Stimulated activated CD8-positive, alpha-beta memory T cell treated with anti-CD3 and anti-CD28 coated beads, Interleukin-4, amount 100 ng/mL, for 24 hours (primary cell): ENCODE results near the gene MOB2.

Experiments used
- DNase-seq: peaks from one replicate; pipeline ENCODE4 v3.0.0-alpha.2; 2020; ENCODE audit warnings: low read depth

MOB2 gene

GRCh38 chr11:1504138-1504537, 17.6 kb upstream of the MOB2 start:
- DNase-seq: no peak

DNA sequence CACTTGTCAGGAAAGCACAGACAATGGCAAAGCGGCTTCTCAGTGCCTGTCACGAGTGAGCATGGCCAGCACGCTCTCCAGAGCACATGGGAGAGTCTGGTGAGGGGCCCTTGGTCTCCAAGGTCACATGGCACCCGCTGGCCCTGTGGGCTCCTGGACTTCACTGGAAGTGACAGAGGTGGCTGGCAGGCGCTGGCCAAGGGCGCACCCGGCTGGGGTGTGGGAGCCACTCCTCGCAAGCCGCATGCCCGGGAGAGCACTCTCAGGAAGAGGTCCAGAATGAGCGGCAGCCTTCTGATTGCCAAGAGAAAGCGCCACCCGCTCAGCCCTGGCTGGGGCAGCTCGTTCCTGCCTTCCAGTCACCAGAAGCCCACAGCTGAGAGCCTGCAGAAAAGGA, 17.1 kb upstream of the MOB2 start:
- no peak for DNase-seq

DNA sequence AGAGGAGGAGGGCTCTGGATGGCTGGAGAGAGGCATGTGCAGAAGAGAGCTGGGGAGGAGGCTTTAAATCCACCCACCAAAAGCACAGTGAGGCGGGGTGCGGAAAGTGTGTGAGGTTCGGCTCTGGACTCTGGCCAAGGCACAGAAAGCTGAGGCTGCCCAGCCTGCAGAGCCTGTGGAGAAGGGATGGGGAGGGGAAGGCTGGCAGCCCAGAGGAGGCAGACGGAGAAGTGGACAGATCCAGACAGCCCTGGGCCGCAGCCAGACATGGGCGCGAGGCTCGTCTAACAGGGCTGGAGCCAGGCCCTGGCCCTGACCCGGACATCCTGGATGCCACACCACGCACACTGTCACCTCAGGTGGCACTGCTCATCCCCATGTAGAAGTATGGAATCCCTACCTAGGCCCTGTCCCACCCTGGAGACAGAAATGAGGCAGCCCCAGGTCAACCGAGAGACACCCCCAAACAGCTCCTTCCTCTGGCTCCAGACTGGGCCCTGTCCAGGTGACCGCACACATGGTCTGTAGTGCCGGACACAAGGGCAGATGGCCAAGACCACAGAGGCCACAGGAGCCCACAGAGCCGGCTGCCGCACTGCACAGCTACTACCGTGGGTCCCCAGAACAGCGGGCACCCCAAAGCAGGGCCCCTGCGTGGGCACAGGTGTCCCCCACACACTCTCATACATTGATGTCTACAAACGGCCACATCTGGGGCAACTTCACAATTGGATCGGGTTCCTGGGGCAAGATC, 16.6 kb upstream of the MOB2 start:
- no peak for DNase-seq

GRCh38 chr11:1502168-1502953, 15.8 kb upstream of the MOB2 start:
- no peak for DNase-seq

GRCh38 chr11:1501421-1502167, 15.0 kb upstream of the MOB2 start:
- no peak for DNase-seq

- no peak for DNase-seq
These were observed 14.2 kb upstream of the MOB2 start for GRCh38 chr11:1500466-1501420.

DNA sequence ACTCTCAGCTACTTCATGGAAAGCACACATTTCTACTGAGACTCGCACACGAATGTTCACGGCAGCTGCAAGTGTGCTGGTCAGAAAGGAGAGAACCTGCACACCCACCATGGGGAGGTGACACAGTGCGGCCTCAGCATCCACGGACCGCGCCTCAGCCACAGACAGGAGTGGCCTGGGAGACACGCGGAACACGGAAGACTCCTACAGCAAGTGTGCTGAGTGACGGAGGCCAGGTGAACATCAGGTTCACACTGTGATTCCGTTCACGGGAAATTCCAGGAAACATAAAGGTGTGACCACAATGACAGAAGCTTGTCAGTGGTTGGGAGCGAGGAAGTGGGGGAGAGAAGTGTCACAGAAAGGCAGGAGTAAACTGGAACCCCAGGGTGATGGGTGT, 13.3 kb upstream of the MOB2 start:
- no peak for DNase-seq

DNA sequence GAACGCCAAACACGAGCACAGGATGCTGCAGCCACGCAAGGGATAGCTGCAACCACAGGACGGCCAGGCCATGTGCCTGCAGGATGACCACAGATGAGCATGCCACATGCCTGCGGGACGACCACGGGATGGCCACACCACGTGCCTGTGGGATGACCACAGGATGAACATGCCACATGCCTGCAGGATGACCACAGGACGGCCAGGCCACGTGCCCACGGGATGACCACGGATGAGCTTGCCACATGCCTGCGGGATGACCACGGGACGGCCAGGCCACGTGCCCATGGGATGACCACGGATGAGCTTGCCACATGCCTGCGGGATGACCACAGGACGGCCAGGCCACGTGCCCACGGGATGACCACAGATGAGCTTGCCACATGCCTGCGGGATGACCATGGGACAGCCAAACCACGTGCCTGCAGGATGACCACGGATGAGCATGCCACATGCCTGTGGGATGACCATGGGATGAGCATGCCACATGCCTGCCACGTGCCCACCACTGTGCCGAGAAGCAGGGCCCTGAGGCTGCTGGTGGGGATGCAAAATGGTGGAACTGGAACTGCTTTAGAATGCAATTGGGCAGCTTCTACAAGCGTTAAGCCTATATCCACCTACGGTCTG, 12.8 kb upstream of the MOB2 start:
- DNase-seq: no peak

DNA sequence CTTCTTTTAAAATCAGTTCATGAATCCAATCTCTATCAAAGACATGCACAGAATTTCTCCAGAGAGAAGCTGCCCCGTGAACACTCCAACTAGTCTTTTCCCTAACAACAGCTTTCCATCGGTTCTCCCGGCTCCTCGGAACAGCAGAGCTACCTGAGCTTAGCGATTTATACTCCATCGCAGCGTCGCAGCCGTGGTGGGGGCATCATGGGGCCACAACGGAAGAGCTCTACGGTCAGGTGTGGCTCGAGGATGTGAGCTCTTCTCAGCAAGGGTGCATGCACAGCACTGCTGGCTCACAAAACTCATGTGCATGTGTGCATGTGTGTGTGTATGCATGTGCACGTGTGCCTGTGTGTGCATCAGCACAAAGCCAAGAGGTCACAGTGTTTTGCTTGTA, 11.7 kb upstream of the MOB2 start:
- DNase-seq: no peak

DNA sequence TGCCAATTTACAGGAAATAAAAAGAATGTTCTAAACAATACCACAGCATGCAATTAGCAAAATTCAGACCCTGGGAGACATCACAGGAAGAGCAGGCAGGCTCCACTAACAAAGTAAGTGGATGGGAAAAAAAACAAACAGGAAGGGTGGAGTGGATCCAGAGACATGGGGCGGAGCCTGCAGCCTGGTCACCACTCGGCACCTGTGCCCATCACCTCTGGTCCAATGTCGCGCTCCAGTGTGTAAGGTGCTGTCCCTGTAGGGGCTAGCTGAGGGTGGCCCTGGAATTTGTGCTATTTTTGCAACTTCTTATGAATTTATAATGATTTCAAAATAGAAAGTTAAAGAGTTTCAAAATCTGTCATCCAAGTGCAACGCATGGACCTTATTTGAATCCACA, 11.0 kb upstream of the MOB2 start:
- no peak for DNase-seq

GRCh38 chr11:1496761-1497095, 10.1 kb upstream of the MOB2 start:
- DNase-seq: no peak

DNA sequence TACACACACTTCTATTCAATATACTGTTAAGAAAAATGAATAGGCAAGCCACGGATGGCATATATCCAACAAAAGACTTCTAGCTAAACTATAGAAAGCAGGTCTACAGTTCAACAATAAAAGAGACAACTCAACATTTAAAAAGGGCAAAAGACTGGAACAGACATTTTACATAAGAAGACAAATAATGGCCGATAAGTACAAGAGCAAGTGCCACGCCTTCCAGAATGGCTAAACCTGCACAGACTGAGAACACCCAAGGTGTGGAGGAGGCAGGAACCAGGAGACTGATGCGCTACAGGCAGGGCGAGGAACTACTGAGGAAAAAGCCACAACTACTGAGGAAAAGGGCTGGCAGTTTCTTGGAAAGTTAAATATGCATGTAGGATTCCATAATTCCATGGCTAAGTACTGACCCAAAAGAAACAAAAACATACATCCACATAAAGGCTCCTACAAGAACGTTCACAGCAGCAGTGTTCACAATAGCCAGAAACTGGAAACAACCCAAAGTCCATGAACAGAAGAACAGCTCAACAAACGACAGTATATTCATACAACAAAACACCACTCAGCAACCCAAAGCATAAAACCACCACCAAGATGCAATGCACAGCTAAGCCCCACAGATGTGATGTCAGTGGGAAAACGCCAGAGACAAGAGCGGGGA, 9.6 kb upstream of the MOB2 start:
- no peak for DNase-seq

DNA sequence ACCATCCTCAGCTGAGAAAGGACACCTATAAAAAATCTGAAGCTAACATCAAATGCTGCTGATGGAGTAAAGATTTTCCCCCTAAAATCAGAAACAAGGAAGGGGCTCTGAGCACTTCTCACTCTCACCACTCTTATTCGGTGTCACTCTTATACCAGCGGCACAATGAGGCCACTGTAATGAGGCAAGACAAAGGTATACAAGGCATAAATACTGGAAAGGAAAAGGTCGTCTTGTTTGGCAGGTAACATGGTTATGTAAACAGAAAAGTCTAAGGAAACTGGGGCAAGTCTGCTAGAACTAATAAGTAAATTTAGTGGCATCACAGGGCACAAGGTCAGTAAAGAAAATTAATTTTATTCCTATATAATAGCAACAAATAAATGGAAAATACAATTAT, 8.1 kb upstream of the MOB2 start:
- no peak for DNase-seq

- DNase-seq: no peak
These were observed 7.2 kb upstream of the MOB2 start for GRCh38 chr11:1493650-1494244.

DNA sequence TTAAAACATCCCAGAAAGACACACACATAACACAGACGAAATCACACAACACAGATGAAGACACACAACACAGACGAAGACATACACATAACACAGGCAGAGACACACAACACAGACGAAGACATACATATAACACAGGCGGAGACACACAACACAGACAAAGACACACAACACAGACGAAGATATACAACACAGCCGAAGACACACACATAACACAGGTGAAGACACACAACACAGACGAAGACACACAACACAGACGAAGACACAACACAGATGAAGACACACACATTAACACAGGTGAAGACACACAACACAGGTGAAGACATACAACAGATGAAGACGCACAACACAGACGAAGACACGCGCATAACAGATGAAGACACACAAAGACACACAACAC, 4.8 kb upstream of the MOB2 start:
- no peak for DNase-seq

- no peak for DNase-seq
These were observed 4.1 kb upstream of the MOB2 start for GRCh38 chr11:1490651-1491050.

DNA sequence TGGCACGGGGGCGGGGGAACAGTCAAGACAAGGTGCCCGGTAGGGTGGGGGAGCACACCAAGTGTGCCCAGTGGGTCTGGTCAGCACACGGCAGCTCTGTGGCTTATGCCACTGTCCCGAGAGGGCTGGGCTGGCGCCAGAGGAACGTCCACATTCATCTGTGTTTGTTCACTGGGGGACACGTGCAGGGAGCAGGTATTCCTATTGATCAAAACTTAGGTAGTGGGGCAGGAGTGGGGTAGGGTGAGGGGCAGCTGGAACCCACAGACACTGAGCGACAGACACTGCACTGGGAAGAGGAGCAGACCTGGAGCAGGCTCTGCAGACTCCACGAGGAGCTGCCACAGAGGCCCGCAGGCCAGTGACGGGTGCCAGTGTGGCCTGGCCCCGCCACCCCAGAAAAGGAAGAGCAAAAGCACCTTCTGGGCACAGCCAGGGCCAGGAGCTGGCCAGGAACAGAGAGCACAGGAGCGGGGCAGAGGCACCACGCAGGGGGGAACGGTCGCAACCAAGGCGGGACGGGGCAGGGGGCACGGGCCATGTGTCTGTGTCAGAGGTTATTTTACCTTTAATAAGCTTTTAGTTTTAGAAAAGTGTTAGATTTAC, 2.1 kb upstream of the MOB2 start:
- no peak for DNase-seq

DNA sequence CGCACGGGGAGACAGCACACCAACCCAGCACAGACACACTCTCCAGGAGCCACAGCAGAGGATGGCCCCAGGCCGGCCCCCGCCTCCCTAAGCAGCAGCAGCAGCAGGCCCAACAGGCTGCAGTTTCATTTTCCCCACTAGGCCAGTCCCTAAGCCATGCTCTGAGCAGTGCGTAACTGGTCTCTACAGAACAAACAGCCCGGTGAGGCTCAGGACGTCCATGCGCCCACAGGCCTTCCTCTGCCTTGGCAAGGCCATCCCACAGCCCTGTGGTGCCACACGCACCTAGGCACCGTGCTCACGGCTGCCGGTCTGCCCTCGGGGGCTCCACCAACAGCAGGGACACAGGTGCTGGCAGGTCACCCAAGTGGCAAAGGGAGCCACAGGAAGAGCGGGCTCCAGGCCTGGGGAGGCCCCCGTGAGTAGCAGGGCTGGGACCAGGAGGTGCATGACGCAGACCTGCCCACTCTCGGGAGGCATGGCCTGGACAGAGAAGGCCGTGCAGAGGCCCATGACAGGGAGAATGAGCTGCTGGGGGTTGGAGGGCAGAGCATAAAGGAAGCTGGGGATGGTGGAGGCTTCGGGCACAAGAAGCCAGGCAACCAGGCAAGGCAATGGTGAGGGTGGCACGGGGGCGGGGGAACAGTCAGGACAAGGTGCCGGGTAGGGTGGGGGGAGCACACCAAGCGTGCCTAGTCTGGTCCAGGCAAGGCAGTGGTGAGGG, 1.4 kb upstream of the MOB2 start:
- DNase-seq: no peak

- DNase-seq: no peak
These were observed 692 bp upstream of the MOB2 start for GRCh38 chr11:1487091-1487850.
